ENCODE measurements around the gene LINC00632. TPM values are rescaled to one million over a fixed set of nuclear protein-coding genes. Genes with fewer than 3 reads are reported as not detected.

The LINC00632 gene
- total RNA-seq, 5 donors from 2014 or later (not counting 1 experiment from before 2014, with no cell fraction given) = 1.2 to 7.3 (median 1.7) TPM

DNA sequence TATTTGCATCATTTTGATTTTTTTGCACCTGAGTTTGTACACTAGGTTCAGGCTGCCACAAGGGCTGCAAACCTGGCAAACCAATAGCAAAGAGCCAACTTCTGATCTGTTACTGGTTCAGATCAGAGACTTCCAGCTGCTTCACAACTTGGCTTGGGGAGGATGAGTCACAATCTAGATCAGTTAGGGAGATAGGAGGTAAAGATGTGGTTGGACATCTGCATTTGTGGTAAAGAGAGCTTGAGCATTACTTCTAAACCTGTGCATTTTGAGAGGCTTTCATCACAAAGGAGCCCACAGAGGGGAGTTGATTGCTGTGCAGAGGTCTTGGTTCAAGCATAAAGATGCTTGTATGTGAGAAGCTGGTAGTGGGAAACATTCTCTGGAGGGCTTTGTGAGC lies 34.5 kb downstream of the LINC00632 start:
- H3K36me3 Mint-ChIP-seq = no peaks in the 10 kb centered on the region
- ATAC-seq (replicated peaks in 1 of 4) (peak; percentile 31 to 83 (median 66)), DNase-seq (peak in 1 of 35 experiments; percentile 26)
- H3K4me1 Mint-ChIP-seq = peaks cover 8 to 10% (median 10%) of the 10 kb centered on the region in 3 donors
- no peak overlapping the region for H3K4me3 Mint-ChIP-seq
- no peaks in the 10 kb centered on the region for H3K9me3 Mint-ChIP-seq
- Histone ChIP-seq H3K9me3 (no peaks in the 10 kb centered on the region), H3K27me3 (replicated peaks in 1 of 2; ENCODE audit: control insufficient read depth in 2 of 2, extremely low read depth in 1 of 2, insufficient read depth in 2 of 2, low read length in 1 of 2) (no peaks in the 10 kb centered on the region), H3K4me1 (ENCODE audit: control insufficient read depth in 1 of 2, extremely low read depth in 1 of 2, insufficient read depth in 2 of 2, low read length in 2 of 2) (peaks cover 0 to 2% of the 10 kb centered on the region in 2 experiments), H3K4me3 (ENCODE audit: control insufficient read depth in 1 of 2, extremely low read depth in 1 of 2, low read length in 1 of 2) (no peak overlapping the region), H3K36me3 (ENCODE audit: control insufficient read depth in 2 of 2, extremely low read depth in 1 of 2, insufficient read depth in 1 of 2, low read length in 1 of 2) (no peaks in the 10 kb centered on the region), H3K27ac (ENCODE audit: low read length) (no peak overlapping the region)
- H3K27ac Mint-ChIP-seq = no peak overlapping the region
- CTCF ChIA-PET = interaction anchor here in 1 of 2 donors (0.5 to 0.7 kb wide), 2 partner anchors 18 kb away, joined by 3 to 4 read pairs; no protein-coding TSS in a partner anchor
- POLR2A ChIA-PET = interaction anchor here in 1 of 2 donors (0.5 kb wide), 1 partner anchor 18 kb away, joined by 4 read pairs; no protein-coding TSS in a partner anchor
- H3K27me3 Mint-ChIP-seq = peaks cover 0 to 7% of the 10 kb centered on the region in 2 donors

DNA sequence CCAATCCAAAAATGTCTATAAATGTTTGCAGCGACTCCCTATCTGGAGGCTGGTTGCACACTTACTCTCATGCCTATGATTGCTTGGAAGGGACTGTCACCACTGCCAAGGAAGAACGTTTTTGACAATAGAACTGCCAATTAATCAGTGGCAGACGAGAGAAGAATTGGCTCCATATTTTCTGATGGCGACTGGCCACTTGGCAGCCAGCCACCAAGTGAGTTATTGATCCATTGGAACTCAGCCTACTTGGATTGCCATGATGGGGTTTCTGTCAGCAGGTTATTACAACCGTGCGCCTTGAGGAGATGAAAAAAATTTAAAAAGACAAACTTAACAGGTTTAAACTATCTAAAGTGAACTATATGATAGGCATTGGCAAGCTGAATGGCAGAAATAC lies 47.4 kb downstream of the LINC00632 start:
- Mint-ChIP-seq H3K27ac (no peak overlapping the region), H3K4me3 (no peak overlapping the region), H3K9me3 (no peaks in the 10 kb centered on the region), H3K36me3 (no peaks in the 10 kb centered on the region), H3K4me1 (peaks cover 0 to 2% (median 0%) of the 10 kb centered on the region in 3 donors), H3K27me3 (peaks cover 0 to 25% of the 10 kb centered on the region in 2 donors)
- DNase-seq (no peak), ATAC-seq (replicated peaks in 1 of 4) (no peak)
- CTCF ChIA-PET = interaction anchor here in 1 of 2 donors (0.5 kb wide), 1 partner anchor 1529 kb away, joined by 3 read pairs; no protein-coding TSS in a partner anchor
- Histone ChIP-seq H3K36me3 (ENCODE audit: control insufficient read depth in 2 of 2, extremely low read depth in 1 of 2, insufficient read depth in 1 of 2, low read length in 1 of 2) (no peaks in the 10 kb centered on the region), H3K4me1 (ENCODE audit: control insufficient read depth in 1 of 2, extremely low read depth in 1 of 2, insufficient read depth in 2 of 2, low read length in 2 of 2) (no peaks in the 10 kb centered on the region), H3K27me3 (replicated peaks in 1 of 2; ENCODE audit: control insufficient read depth in 2 of 2, extremely low read depth in 1 of 2, insufficient read depth in 2 of 2, low read length in 1 of 2) (no peaks in the 10 kb centered on the region), H3K4me3 (ENCODE audit: control insufficient read depth in 1 of 2, extremely low read depth in 1 of 2, low read length in 1 of 2) (no peak overlapping the region), H3K27ac (ENCODE audit: low read length) (no peak overlapping the region), H3K9me3 (no peaks in the 10 kb centered on the region)
- 50% methylated on average over 2 of the region's 6 CpGs for WGBS (ENCODE audit: insufficient coverage)
- POLR2A ChIA-PET = no interaction called here

DNA sequence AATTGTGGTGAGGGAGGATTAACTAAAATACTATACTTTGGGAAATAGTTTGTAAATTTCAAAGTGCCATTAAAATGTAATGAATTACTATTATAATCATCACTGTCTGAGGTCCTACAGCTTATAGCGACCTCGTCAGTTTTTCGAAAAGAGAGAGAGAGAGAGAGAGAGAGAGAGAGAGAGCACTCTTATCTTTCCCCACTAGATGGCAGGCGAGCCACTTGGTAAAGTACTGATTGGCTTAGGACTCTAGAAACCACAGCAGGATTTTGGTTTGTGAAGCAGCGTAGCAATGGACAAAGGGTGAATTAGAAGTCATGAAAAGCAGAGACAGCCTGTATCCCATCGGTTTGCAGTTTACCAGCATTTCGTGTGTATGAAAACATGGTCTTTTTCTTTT lies 52.5 kb downstream of the LINC00632 start:
- Histone ChIP-seq H3K4me3 (ENCODE audit: control insufficient read depth in 1 of 2, extremely low read depth in 1 of 2, low read length in 1 of 2) (no peak overlapping the region), H3K27me3 (replicated peaks in 1 of 2; ENCODE audit: control insufficient read depth in 2 of 2, extremely low read depth in 1 of 2, insufficient read depth in 2 of 2, low read length in 1 of 2) (peaks cover 2 to 10% of the 10 kb centered on the region in 2 experiments), H3K27ac (ENCODE audit: low read length) (no peak overlapping the region), H3K9me3 (no peaks in the 10 kb centered on the region), H3K36me3 (ENCODE audit: control insufficient read depth in 2 of 2, extremely low read depth in 1 of 2, insufficient read depth in 1 of 2, low read length in 1 of 2) (no peaks in the 10 kb centered on the region), H3K4me1 (ENCODE audit: control insufficient read depth in 1 of 2, extremely low read depth in 1 of 2, insufficient read depth in 2 of 2, low read length in 2 of 2) (peaks cover 0 to 5% of the 10 kb centered on the region in 2 experiments)
- Mint-ChIP-seq H3K9me3 (no peaks in the 10 kb centered on the region), H3K4me3 (no peak overlapping the region), H3K27ac (no peak overlapping the region), H3K4me1 (peaks cover 12 to 15% (median 15%) of the 10 kb centered on the region in 3 donors), H3K27me3 (peaks cover 12 to 36% of the 10 kb centered on the region in 2 donors), H3K36me3 (no peaks in the 10 kb centered on the region)
- ChIA-PET POLR2A (interaction anchor here in 1 of 2 donors (0.6 kb wide), 1 partner anchor 18 kb away, joined by 4 read pairs; no protein-coding TSS in a partner anchor), CTCF (interaction anchor here (0.6 to 1.0 kb wide), 9 partner anchors 9 to 517 kb away, joined by 3 to 6 read pairs (median 4); no protein-coding TSS in a partner anchor)
- DNase-seq (peak in 11 of 35 experiments; percentile 4 to 46 (median 13)), ATAC-seq (replicated peaks in 1 of 4) (peak in 1 of 4 experiments; percentile 52)
- WGBS (ENCODE audit: insufficient coverage) = no CpG with 5 or more reads among the region's 7 CpGs

DNA sequence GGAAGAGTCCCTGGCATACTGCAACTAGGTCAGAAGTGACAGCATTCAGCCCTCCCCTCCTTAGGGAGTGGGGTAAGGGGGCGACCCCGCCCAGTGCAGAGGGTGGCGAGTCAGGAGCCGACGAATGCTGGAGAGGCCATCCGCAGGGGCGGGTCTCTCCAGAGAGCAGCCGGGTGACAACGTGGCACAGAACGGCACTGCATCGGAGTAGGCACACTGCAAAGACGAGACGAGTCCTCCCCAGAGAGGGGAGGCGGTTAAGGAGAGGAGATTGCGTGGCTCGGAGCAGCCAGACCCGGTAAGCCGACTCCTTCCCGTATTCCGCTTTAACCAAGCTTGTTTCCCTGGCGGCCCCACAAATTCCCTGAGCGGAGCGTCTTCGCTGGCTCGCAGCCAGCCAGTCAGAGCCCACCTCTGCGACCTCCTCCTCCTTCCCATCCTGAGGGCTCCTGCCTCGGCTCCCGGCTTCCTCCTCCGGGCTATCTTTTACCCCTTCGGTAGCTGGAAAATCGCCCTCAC lies 54.9 kb downstream of the LINC00632 start:
- ATAC-seq (replicated peaks in 1 of 4) = peak in 2 of 4 experiments; percentile 52 to 59
- no peaks in the 10 kb centered on the region for H3K36me3 ChIP-seq (ENCODE audit: control insufficient read depth in 2 of 2, extremely low read depth in 1 of 2, insufficient read depth in 1 of 2, low read length in 1 of 2)
- peaks cover 12 to 33% of the 10 kb centered on the region in 2 donors for H3K27me3 Mint-ChIP-seq
- CTCF ChIA-PET = interaction anchor here in 1 of 2 donors (0.5 to 1.2 kb wide), 3 partner anchors 9 to 28 kb away, joined by 3 read pairs; no protein-coding TSS in a partner anchor
- peaks cover 12 to 15% (median 15%) of the 10 kb centered on the region in 3 donors for H3K4me1 Mint-ChIP-seq
- POLR2A ChIA-PET = no interaction called here
- H3K27me3 ChIP-seq (replicated peaks in 1 of 2; ENCODE audit: control insufficient read depth in 2 of 2, extremely low read depth in 1 of 2, insufficient read depth in 2 of 2, low read length in 1 of 2) = peaks cover 2 to 10% of the 10 kb centered on the region in 2 experiments
- no peaks in the 10 kb centered on the region for H3K9me3 ChIP-seq
- no peak overlapping the region for H3K27ac ChIP-seq (ENCODE audit: low read length)
- peak overlapping the region; percentile 53 to 75 (median 63) for H3K4me3 Mint-ChIP-seq
- no peaks in the 10 kb centered on the region for H3K36me3 Mint-ChIP-seq
- DNase-seq = peak in 4 of 35 experiments; percentile 1 to 3 (median 1)
- peak overlapping the region; percentile 7 to 68 for H3K4me3 ChIP-seq (ENCODE audit: control insufficient read depth in 1 of 2, extremely low read depth in 1 of 2, low read length in 1 of 2)
- no peak overlapping the region for H3K27ac Mint-ChIP-seq
- WGBS (ENCODE audit: insufficient coverage) = 2% methylated on average over 9 of the region's 31 CpGs
- H3K4me1 ChIP-seq (ENCODE audit: control insufficient read depth in 1 of 2, extremely low read depth in 1 of 2, insufficient read depth in 2 of 2, low read length in 2 of 2) = peaks cover 0 to 5% of the 10 kb centered on the region in 2 experiments
- H3K9me3 Mint-ChIP-seq = no peaks in the 10 kb centered on the region

DNA sequence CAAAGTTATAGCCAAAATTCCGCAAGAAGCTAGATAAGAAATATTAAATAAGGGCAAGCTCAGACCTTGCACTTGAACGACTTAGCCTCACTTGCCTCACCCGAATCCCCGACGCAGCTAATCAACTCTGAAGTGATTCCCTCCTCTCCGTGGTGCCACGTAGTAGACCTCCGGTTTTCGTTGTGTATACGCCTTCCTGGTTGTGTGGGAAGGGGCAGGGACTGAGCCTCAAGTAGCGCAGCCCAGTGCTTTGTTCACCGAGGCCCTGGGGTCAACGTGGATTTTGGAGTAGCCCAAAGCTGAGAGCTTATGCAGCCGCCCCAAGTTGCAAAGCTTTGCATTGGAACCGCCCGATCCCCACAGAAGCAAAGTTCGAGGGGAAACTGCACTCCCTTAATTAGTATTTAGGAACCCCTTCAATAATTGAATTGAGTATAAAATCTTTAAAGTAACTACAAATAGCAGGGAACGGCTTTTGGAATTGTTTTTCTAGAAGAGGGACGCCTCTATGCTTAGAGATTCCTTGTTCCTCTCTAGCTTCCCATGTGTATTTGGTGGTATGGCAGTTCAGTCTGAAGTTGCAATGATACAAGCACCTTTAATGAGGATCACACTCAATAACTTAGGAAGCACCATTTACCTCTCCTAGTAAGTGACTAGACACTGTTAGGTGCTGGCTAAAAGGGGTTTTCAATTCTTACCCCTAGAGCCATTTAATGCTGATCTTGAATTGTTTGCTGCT lies 55.7 kb downstream of the LINC00632 start:
- Histone ChIP-seq H3K9me3 (no peaks in the 10 kb centered on the region), H3K36me3 (ENCODE audit: control insufficient read depth in 2 of 2, extremely low read depth in 1 of 2, insufficient read depth in 1 of 2, low read length in 1 of 2) (no peaks in the 10 kb centered on the region)
- no peak for ATAC-seq (replicated peaks in 1 of 4)

DNA sequence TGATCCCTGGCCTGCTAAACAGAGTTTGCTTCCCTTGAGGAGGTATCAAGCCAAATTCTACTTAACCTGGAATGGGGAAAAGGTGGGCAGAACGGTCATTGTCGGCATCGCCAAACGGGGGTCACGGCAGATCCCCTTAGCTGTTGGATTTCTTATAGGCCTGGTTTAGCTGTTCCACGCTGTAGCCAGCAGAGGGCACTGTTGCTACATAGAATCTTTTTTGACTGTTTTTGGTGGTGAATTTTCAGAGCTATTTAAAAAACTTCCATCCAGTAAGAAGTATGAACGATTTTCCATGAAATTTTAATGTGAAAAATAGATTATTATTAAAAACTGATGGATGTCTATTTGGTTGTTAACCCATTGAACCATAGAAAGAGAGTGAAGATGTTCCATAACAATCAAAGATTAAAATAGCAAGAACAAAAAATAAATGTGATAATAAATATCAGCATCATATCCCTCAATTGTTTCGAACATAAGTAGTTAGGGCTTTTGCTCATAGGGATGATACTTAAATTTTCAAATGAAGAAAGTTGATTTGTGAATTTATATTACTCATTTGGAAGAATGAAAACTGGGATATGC lies 56.6 kb downstream of the LINC00632 start:
- Mint-ChIP-seq H3K4me3 (peak overlapping the region in 2 of 3 donors; percentile 28 to 75), H3K27me3 (peaks cover 12 to 31% of the 10 kb centered on the region in 2 donors), H3K9me3 (no peaks in the 10 kb centered on the region), H3K27ac (no peak overlapping the region), H3K4me1 (peaks cover 12 to 15% (median 15%) of the 10 kb centered on the region in 3 donors), H3K36me3 (no peaks in the 10 kb centered on the region)
- Histone ChIP-seq H3K36me3 (ENCODE audit: control insufficient read depth in 2 of 2, extremely low read depth in 1 of 2, insufficient read depth in 1 of 2, low read length in 1 of 2) (no peaks in the 10 kb centered on the region), H3K4me3 (ENCODE audit: control insufficient read depth in 1 of 2, extremely low read depth in 1 of 2, low read length in 1 of 2) (no peak overlapping the region), H3K27ac (ENCODE audit: low read length) (no peak overlapping the region), H3K27me3 (replicated peaks in 1 of 2; ENCODE audit: control insufficient read depth in 2 of 2, extremely low read depth in 1 of 2, insufficient read depth in 2 of 2, low read length in 1 of 2) (peaks cover 2 to 10% of the 10 kb centered on the region in 2 experiments), H3K9me3 (no peaks in the 10 kb centered on the region), H3K4me1 (ENCODE audit: control insufficient read depth in 1 of 2, extremely low read depth in 1 of 2, insufficient read depth in 2 of 2, low read length in 2 of 2) (peaks cover 0 to 5% of the 10 kb centered on the region in 2 experiments)
- DNase-seq = peak in 23 of 35 experiments; percentile 0 to 53 (median 21)
- WGBS (ENCODE audit: insufficient coverage) = no CpG with 5 or more reads among the region's 8 CpGs
- ChIA-PET POLR2A (no interaction called here), CTCF (interaction anchor here in 1 of 2 donors (1.2 to 1.4 kb wide), 3 partner anchors 14 to 29 kb away, joined by 3 read pairs; no protein-coding TSS in a partner anchor)
- no peak for ATAC-seq (replicated peaks in 1 of 4)

More for the DNA sequence above, 55.7 kb downstream of the LINC00632 start:
- Histone ChIP-seq H3K4me1 (ENCODE audit: control insufficient read depth in 1 of 2, extremely low read depth in 1 of 2, insufficient read depth in 2 of 2, low read length in 2 of 2) (peaks cover 0 to 5% of the 10 kb centered on the region in 2 experiments), H3K4me3 (ENCODE audit: control insufficient read depth in 1 of 2, extremely low read depth in 1 of 2, low read length in 1 of 2) (peak overlapping the region; percentile 7 to 68), H3K27me3 (replicated peaks in 1 of 2; ENCODE audit: control insufficient read depth in 2 of 2, extremely low read depth in 1 of 2, insufficient read depth in 2 of 2, low read length in 1 of 2) (peaks cover 2 to 10% of the 10 kb centered on the region in 2 experiments), H3K27ac (ENCODE audit: low read length) (no peak overlapping the region)
- 0% methylated on average over 1 of the region's 19 CpGs for WGBS (ENCODE audit: insufficient coverage)
- ChIA-PET CTCF (interaction anchor here in 1 of 2 donors (0.5 to 1.4 kb wide), 6 partner anchors 10 to 30 kb away, joined by 3 read pairs; no protein-coding TSS in a partner anchor), POLR2A (no interaction called here)
- no peaks in the 10 kb centered on the region for H3K36me3 Mint-ChIP-seq
- no peaks in the 10 kb centered on the region for H3K9me3 Mint-ChIP-seq
- H3K4me3 Mint-ChIP-seq = peak overlapping the region in 2 of 3 donors; percentile 63 to 75
- H3K4me1 Mint-ChIP-seq = peaks cover 12 to 15% (median 15%) of the 10 kb centered on the region in 3 donors
- no peak overlapping the region for H3K27ac Mint-ChIP-seq
- peak in 1 of 35 experiments; percentile 1 for DNase-seq
- peaks cover 12 to 33% of the 10 kb centered on the region in 2 donors for H3K27me3 Mint-ChIP-seq
